ENCODE data around the gene AHSG.
"Not testable (repeated sequence)": the region's sequence is repeated elsewhere in the genome, so short reads cannot be mapped to it uniquely, and the experiment has no call there.

The AHSG gene

GRCh38 chr3:186619787-186620212, 6.9 kb downstream of the AHSG start:
- DNase-seq = no peak

DNA sequence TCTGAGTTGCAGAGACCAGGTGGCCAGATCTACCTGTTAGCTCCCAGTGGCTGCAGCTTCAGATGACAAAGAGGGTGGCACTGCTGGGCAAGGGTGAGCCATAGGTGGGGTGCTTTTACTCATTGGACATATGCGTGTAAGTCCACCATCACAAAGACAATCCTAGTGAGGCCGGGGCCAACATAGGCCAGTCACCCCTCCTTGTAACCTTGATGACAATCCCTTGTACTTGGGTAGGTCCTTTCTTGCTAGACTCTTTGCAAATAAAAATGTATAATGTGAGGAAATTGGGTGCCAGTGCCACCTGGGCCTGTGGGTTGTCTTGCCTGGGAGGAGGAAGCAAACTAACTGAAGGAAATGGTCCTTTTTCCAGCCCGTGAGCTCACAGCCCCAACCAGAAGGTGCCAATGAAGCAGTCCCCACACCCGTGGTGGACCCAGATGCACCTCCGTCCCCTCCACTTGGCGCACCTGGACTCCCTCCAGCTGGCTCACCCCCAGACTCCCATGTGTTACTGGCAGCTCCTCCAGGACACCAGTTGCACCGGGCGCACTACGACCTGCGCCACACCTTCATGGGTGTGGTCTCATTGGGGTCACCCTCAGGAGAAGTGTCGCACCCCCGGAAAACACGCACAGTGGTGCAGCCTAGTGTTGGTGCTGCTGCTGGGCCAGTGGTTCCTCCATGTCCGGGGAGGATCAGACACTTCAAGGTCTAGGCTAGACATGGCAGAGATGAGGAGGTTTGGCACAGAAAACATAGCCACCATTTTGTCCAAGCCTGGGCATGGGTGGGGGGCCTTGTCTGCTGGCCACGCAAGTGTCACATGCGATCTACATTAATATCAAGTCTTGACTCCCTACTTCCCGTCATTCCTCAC, 7.6 kb downstream of the AHSG start:
- no peak for DNase-seq

- no peak for DNase-seq
Measured at GRCh38 chr3:186621894-186622650, 9.2 kb downstream of the AHSG start.

GRCh38 chr3:186622651-186623310, 9.9 kb downstream of the AHSG start:
- no peak for DNase-seq

- no peak for DNase-seq
Measured at GRCh38 chr3:186624598-186624997, 11.7 kb downstream of the AHSG start.

DNA sequence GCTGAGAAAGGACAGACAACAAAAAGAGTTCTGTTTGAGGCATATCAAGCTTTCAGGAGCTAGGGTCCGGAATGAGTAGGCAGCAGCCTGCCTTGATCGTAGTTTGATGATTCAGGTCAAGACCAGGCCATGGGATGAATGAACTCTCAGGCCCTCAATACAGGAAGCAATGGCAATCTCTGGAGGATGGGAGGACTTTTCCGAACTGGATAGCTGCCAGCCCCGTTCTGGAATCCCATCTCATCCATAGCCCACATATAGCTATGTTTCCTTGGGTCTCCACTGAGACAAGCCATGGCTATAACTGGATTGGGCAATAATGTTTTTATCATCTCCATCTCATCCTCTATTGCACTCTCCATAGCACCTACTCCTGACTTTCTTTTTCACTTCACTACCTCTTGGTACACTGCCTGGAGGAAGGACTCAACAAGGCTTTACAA, 12.8 kb downstream of the AHSG start:
- no peak for DNase-seq

GRCh38 chr3:186626254-186626847, 13.5 kb downstream of the AHSG start:
- no peak for DNase-seq

DNA sequence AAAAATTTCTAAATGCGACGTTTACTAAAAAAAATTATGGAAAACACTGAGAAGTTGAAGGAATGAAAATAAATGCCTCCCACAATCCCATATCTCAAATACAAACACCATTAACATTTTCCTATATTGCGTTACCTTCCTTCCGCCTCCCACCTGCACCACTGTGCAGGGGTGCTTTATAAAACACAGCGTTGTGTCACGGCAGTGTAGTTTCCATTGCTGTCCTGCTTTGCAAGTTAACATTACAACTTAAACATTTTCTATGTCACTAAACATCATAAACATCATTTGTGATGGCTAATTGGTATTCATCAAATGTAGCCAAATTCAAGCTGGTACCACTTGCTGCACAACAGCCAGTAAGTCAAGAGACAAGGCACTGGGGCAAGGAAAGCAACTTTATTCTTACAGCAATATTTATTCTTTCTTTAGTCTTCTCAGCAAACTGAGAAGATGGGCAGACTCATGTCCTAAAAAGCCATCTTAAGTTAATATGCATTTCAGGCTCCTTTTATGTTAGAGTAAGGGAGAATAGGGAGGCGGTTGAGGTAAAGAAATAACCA, 15.1 kb downstream of the AHSG start:
- no peak for DNase-seq

- DNase-seq = no peak
Measured at GRCh38 chr3:186628756-186629155, 15.9 kb downstream of the AHSG start.

GRCh38 chr3:186630950-186631641, 18.2 kb downstream of the AHSG start:
- DNase-seq = no peak

DNA sequence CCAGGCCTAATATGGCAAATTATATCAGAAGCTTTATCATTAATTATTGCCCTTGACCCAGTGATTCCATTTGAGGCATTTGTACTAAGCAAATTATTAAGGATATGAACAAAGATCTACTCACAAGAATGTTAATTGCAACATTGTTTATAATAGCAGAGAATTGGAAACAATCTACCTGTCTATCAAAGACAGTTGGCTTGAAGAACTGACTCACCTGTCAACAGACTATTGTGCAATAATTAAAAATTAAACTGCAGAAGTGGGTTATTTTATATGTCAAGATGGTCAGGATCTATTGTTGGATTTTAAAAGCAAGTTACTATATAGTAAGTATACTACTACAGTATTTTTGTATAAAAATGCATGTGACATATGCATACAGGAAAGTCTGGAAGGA, 20.6 kb downstream of the AHSG start:
- no peak for DNase-seq

DNA sequence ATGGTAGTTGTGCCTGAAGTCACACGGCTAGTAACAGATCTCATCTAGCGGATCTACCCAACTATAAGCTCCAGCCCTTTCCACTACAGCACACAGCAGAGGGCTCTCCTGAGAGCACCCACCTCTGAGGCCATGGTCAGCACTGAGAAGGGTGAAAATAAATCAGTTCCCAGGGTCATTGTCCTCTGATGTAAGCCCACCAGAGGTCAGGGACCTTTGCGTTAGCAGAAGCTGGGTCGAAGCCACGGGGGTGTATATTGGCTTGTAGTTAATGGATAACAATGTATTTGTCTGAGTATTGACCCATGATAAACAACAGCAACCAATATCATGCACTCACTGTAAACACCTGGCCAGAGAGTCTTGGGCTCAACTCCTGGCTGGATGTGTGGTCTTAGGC, 21.3 kb downstream of the AHSG start:
- DNase-seq = not testable (repeated sequence)

DNA sequence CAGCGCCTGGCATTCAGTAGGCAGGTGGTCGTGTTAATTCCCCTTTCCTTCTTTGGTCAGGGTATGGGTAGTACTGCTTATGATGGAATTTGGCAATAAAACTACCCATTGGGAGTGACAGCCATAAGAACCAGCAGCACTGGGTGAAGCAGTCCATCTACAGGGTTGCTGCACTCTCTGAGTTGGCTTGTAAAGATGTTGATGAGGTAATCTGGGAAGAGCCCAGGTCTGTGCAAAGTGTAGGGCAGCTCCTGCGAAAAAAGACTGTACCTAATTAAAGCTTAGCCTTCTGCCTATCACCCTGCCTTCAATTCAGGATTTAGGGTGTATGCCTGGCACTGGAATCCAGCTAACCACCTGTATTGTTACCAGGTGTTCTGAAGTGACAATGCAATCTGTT, 22.7 kb downstream of the AHSG start:
- no peak for DNase-seq

GRCh38 chr3:186636536-186636935, 23.7 kb downstream of the AHSG start:
- no peak for DNase-seq

DNA sequence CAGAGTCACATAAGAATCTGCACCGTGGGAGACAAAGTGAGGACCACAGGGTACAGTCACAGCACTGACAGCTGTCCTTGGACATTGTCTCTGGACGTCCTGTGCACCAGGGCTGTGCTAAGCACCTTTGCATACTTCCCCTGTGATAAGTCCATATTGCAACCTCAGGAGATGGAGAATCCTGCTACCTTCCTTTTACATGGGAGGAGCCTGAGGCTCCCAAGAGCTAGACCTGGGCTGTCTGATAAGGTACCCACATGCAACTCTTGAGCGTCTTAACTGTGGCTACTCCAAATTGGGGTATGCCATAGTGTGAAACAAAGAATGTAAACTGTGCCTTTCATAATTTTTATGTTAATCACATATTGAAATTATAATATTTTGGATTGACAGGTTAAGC, 24.8 kb downstream of the AHSG start:
- DNase-seq = no peak

DNA sequence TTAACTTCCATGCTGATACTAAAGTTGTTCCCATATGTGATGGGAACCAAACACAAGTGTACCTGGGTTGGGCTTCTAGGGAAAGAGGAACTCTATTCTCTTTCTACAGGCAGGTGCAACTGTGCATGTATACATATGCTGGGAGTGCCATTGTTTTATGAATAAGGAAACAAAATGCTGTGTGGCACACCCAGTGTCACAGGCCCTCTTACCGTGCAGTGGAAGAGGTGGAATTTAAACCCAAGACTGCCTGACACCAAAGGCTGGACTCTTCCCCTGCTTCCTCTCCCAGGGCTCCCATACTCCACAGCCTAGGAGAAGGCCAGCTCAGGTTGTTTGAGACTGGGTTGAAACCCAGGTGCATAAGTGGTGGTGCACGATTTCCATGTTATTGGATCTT, 25.4 kb downstream of the AHSG start:
- DNase-seq = no peak

DNA sequence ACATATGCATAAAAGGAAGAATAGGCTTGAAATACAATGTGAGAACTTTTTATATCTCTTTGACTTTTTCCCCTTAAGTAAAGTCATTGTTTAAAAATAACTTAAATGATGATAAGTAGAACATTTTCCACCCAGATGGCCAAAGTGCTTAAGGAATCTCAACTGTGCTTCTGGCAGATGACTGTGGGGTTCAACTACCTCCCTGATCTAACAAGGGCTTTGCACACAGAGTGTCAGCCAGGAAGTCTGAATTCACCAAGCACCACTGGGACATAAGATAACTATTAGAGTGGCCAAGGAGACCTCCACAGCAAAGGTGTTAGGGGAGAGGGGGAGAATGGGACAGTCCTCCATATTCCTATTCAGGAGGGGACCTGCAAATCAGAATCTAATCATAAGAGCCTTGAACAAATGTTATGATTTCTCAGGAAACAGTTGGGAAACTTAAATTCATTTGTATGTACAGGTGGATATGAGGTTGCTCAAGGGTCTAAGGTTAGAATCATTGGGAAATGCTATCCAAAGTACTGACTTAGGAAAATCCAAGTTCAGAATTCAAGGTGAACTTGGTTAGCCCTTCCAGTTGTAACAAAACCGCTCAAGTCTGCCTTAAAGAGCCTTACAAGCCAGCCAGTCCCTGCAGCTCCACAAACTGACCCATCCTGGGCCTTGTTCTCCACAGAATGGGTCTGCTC, 27.1 kb downstream of the AHSG start, which contains the start of gene FETUB:
FETUB (plus strand) TSS at position 622 of the 695 bp plus-strand sequence; CDS start at position 684, 62 bp downstream.
- DNase-seq = no peak

DNA sequence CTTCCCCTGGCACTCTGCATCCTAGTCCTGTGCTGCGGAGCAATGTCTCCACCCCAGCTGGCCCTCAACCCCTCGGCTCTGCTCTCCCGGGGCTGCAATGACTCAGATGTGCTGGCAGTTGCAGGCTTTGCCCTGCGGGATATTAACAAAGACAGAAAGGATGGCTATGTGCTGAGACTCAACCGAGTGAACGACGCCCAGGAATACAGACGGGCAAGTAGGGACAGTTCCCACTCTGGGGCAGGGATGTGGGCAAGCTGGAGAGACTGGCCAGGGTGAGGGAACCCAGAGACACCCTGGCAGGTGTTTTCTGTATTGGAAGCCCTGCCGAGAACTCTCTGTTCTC, 27.6 kb downstream of the AHSG start:
- DNase-seq = no peak

GRCh38 chr3:186640929-186641328, 28.1 kb downstream of the AHSG start:
- DNase-seq = no peak

DNA sequence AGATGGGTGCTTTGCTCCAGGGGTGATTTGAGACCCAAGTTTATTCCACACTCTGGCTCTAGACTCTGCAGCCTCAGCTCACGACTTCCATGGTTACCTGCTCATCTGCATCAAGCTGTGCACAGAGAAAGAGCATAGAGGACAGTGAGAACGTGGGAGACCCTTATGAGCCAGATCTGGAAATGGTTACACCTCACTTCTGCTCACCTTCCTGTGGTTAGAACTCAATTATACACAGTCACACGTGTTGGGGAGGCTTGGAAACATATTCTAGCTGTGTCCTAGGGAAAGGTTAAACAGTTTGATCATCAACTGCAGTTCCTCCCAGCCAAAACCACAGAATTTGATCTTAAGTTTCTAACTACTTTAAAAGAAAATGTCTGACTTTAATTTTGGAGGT, 29.2 kb downstream of the AHSG start:
- no peak for DNase-seq

DNA sequence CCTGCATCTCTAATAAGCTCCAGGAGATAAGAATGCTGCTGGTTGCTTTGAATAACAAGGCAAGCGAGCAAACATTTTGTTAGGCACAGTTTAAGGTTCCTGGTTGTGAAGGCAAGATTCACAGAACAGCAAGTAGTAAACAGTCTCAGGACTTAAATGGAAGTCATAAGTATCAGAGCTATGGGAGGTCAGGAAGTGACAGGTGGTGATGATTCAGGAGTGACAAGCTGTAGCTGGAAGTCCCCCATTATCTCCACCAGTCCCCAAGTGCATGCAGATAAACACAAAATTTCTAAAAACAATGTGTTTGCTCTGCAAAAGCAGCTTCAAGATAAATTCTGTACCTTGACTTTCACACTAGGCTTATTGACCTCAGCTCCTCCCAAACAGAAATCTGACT, 30.6 kb downstream of the AHSG start:
- no peak for DNase-seq

- DNase-seq = no peak
Measured at GRCh38 chr3:186644683-186645082, 31.8 kb downstream of the AHSG start.

Data from SHP77 treated with DMSO at 0.1 percent for 48 hours (cell line).